IMR-90 (cell line): ENCODE measurements around the gene LRRC37B.
"Not testable (repeated sequence)": the region's sequence is repeated elsewhere in the genome, so short reads cannot be mapped to it uniquely, and the experiment has no call there.

ENCODE experiments used
- BHLHE40 ChIP-seq: fragments of 150-350 bp; IDR thresholded peaks from 2 replicates; pipeline ENCODE4 v1.6.1; 2016; ENCODE audit warnings: mild to moderate bottlenecking, low read depth, low read length
- CEBPB ChIP-seq: IDR thresholded peaks from 2 replicates; pipeline ENCODE4 v1.6.1; 2012; ENCODE audit warnings: low read depth, low read length, improper control_type of control experiment
- MAZ ChIP-seq: IDR thresholded peaks from 2 replicates; pipeline ENCODE4 v1.6.1; 2012; ENCODE audit warnings: low read depth, mild to moderate bottlenecking, low read length, improper control_type of control experiment, moderate library complexity, borderline replicate concordance
- MXI1 ChIP-seq: IDR thresholded peaks from 2 replicates; pipeline ENCODE4 v1.6.1; 2012; ENCODE audit warnings: low read depth, mild to moderate bottlenecking, low read length, moderate library complexity, borderline replicate concordance
- NFE2L2 ChIP-seq: fragments of 150-350 bp; IDR thresholded peaks from 2 replicates; pipeline ENCODE4 v1.6.1; 2016; ENCODE audit warnings: low read depth, mild to moderate bottlenecking, low read length
- POLR2A ChIP-seq: IDR thresholded peaks from 2 replicates; pipeline ENCODE4 v1.6.1; 2012; ENCODE audit warnings: mild to moderate bottlenecking, low read depth, low read length
- RAD21 ChIP-seq: IDR thresholded peaks from 2 replicates; pipeline ENCODE4 v1.6.1; 2012; ENCODE audit warnings: low read length, improper control_type of control experiment
- RFX5 ChIP-seq: IDR thresholded peaks from 2 replicates; pipeline ENCODE4 v1.8.0; 2012; ENCODE audit warnings: low read depth, mild to moderate bottlenecking, low read length, moderate library complexity
- SMC3 ChIP-seq: fragments of 150-350 bp; IDR thresholded peaks from 2 replicates; pipeline ENCODE4 v1.6.1; 2016; ENCODE audit warnings: low read depth, mild to moderate bottlenecking, antibody characterized with exemption, low read length, moderate library complexity
- TF ChIP-seq, protein P1 (sequence below): conservative IDR thresholded peaks from 2 replicates; pipeline ENCODE4 v1.5.1; 2012; ENCODE audit warnings: mild to moderate bottlenecking, low read depth, low read length, improper control_type of control experiment
- TF ChIP-seq, protein P2 (sequence below): fragments of 150-350 bp; IDR thresholded peaks from 2 replicates; pipeline ENCODE4 v1.6.1; 2017; ENCODE audit warnings: mild to moderate bottlenecking, antibody characterized with exemption, low read length, low read depth

DNA sequence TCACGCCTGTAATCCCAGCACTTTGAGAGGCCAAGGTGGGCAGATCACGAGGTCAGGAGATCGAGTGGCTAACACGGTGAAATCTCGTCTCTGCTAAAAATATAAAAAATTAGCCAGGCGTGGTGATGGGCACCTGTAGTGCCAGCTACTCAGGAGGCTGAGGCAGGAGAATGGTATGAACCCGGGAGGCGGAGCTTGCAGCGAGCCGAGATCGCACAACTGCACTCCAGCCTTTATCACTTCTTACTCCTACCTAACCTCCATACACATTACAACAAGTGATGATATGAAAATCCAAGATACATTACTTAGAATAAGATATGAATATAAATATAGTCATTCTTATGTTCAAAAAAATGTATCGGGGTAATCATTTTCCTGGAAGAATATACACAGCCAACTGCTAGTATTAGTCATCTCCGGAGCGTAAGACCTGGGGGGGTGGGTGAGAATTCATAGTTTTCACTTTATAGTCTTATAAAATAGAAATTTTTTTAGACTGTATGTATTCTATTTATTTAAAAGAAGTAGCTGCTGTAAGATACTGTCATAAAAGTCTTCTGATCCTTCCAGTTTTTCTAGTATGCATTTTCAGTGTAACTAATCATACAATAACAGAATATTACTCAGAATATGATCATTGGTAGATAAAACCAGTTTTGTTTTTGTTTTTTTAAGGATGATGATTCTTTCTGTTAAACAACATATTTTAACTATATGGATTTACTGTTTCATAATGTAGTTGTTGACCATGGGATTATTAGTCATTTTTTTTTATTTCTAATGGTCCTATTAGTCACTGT lies 32.7 kb upstream of the LRRC37B start:
- TF ChIP-seq SMC3, CEBPB, NFE2L2, POLR2A, RFX5, RAD21, MAZ, BHLHE40, MXI1: not testable (repeated sequence)
- TF ChIP-seq, protein P1, sequence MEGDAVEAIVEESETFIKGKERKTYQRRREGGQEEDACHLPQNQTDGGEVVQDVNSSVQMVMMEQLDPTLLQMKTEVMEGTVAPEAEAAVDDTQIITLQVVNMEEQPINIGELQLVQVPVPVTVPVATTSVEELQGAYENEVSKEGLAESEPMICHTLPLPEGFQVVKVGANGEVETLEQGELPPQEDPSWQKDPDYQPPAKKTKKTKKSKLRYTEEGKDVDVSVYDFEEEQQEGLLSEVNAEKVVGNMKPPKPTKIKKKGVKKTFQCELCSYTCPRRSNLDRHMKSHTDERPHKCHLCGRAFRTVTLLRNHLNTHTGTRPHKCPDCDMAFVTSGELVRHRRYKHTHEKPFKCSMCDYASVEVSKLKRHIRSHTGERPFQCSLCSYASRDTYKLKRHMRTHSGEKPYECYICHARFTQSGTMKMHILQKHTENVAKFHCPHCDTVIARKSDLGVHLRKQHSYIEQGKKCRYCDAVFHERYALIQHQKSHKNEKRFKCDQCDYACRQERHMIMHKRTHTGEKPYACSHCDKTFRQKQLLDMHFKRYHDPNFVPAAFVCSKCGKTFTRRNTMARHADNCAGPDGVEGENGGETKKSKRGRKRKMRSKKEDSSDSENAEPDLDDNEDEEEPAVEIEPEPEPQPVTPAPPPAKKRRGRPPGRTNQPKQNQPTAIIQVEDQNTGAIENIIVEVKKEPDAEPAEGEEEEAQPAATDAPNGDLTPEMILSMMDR = not testable (repeated sequence)
- TF ChIP-seq, protein P2, sequence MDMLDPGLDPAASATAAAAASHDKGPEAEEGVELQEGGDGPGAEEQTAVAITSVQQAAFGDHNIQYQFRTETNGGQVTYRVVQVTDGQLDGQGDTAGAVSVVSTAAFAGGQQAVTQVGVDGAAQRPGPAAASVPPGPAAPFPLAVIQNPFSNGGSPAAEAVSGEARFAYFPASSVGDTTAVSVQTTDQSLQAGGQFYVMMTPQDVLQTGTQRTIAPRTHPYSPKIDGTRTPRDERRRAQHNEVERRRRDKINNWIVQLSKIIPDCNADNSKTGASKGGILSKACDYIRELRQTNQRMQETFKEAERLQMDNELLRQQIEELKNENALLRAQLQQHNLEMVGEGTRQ = not testable (repeated sequence)
